ENCODE data around the gene OR2A42.
"Not testable (repeated sequence)": the region's sequence is repeated elsewhere in the genome, so short reads cannot be mapped to it uniquely, and the experiment has no call there.

DNA sequence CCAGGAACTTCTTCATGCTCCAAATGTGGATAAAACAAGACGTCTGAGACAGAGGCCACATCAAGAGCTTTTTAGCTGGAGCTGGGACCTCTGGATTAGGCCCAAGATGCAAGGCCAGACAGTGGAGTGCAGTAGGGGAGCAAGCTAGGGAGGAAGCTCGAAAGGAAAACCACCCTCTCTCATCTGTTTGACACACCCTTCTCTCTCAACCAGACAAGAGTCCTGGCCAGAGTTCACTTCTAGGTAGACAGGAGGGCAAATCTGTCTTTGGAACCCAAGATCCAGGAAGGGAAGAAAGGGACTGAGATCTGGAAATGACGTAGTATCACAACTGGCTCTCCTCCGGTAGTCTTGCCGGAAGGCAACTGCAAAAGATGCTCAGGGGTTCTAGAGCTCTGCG, 45.0 kb downstream of the OR2A42 start:
- TF ChIP-seq, protein P1, sequence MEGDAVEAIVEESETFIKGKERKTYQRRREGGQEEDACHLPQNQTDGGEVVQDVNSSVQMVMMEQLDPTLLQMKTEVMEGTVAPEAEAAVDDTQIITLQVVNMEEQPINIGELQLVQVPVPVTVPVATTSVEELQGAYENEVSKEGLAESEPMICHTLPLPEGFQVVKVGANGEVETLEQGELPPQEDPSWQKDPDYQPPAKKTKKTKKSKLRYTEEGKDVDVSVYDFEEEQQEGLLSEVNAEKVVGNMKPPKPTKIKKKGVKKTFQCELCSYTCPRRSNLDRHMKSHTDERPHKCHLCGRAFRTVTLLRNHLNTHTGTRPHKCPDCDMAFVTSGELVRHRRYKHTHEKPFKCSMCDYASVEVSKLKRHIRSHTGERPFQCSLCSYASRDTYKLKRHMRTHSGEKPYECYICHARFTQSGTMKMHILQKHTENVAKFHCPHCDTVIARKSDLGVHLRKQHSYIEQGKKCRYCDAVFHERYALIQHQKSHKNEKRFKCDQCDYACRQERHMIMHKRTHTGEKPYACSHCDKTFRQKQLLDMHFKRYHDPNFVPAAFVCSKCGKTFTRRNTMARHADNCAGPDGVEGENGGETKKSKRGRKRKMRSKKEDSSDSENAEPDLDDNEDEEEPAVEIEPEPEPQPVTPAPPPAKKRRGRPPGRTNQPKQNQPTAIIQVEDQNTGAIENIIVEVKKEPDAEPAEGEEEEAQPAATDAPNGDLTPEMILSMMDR (IDR thresholded peaks at IDR 0.05; ENCODE audit: poor library complexity), result not testable (repeated sequence)
- TF ChIP-seq EZH2 (IDR thresholded peaks at IDR 0.05; ENCODE audit: borderline replicate concordance); EZH2phosphoT487 (IDR thresholded peaks at IDR 0.05; ENCODE audit: low read depth, severe bottlenecking, unreplicated experiment): not testable (repeated sequence)
